ENCODE results near the gene ZFAND2B.
A peak's percentile ranks its signal among the peaks of the same experiment; 100 is the strongest.

ZFAND2B gene

GRCh38 chr2:219204425-219205164 is 2.0 kb upstream of the ZFAND2B start:
- DNase-seq = no peak

- no peak for DNase-seq
Measured at GRCh38 chr2:219205165-219205538, 1.4 kb upstream of the ZFAND2B start.

GRCh38 chr2:219205981-219206327 is 628 bp upstream of the ZFAND2B start:
- DNase-seq = no peak

GRCh38 chr2:219207134-219207883 is 727 bp downstream of the ZFAND2B start:
- DNase-seq = peak in 5 of 56 donors; percentile 22 to 90 (median 57)

- DNase-seq = peak in 1 of 56 donors; percentile 38
Measured at GRCh38 chr2:219207884-219208740, 1.5 kb downstream of the ZFAND2B start.

GRCh38 chr2:219209236-219210195 is 2.9 kb downstream of the ZFAND2B start:
- no peak for DNase-seq

GRCh38 chr2:219210196-219210885 is 3.8 kb downstream of the ZFAND2B start:
- DNase-seq = no peak

- no peak for DNase-seq
Measured at GRCh38 chr2:219210886-219211362, 4.3 kb downstream of the ZFAND2B start.

GRCh38 chr2:219213026-219213415 is 6.4 kb downstream of the ZFAND2B start:
- DNase-seq = no peak

- no peak for DNase-seq
Measured at GRCh38 chr2:219213486-219214071, 7.0 kb downstream of the ZFAND2B start.

- DNase-seq = no peak
Measured at GRCh38 chr2:219214141-219214540, 7.6 kb downstream of the ZFAND2B start.

- DNase-seq = no peak
Measured at GRCh38 chr2:219214786-219215185, 8.2 kb downstream of the ZFAND2B start.

- no peak for DNase-seq
Measured at GRCh38 chr2:219215871-219216534, 9.4 kb downstream of the ZFAND2B start.

- DNase-seq = no peak
Measured at GRCh38 chr2:219216535-219216915, 9.9 kb downstream of the ZFAND2B start.

- DNase-seq = peak in 49 of 56 donors; percentile 26 to 87 (median 67)
Measured at GRCh38 chr2:219218217-219218731, 11.7 kb downstream of the ZFAND2B start.

GRCh38 chr2:219218732-219219701 is 12.4 kb downstream of the ZFAND2B start, which contains the start of gene ABCB6:
Gene ABCB6, minus strand, starts transcription at chr2:219218958. Its CDS starts 285 bp downstream, at chr2:219218673.
- peak; percentile 24 to 99 (median 94) for DNase-seq

- no peak for DNase-seq
Measured at GRCh38 chr2:219219784-219220532, 13.4 kb downstream of the ZFAND2B start.

All from amygdala (tissue), 56 donors.